Thoracic aorta (tissue), 2 donors: ENCODE measurements around the gene CGB8. TPM values are rescaled to one million over a fixed set of nuclear protein-coding genes. Genes with fewer than 3 reads are reported as not detected.
A peak's percentile ranks its signal among the peaks of the same experiment; 100 is the strongest.
"Not testable (repeated sequence)": the region's sequence is repeated elsewhere in the genome, so short reads cannot be mapped to it uniquely, and the experiment has no call there.

ENCODE experiments used
- ATAC-seq: fragments of 150-250 bp; one replicate; pipeline ENCODE4 v1.8.0; 2017; ENCODE audit warnings: low read depth; ENCODE audit not compliant: insufficient number of reproducible peaks, low FRiP score
- DNase-seq: peaks from one replicate; pipeline ENCODE4 v3.0.0-alpha.2; 2020; ENCODE audit warnings: low spot score
- H3K27ac ChIP-seq, 2 donors: fragments of 200-600 bp; sonication (generic); 1 replicate in 1 of 2; 2 replicates in 1 of 2; pipeline ENCODE4 v1.5.1; 2016; ENCODE audit warnings: mild to moderate bottlenecking in 2 of 2, moderate library complexity in 2 of 2
- H3K27me3 ChIP-seq: fragments of 200-600 bp; sonication (generic); replicated peaks from 2 replicates; pipeline ENCODE4 v1.6.0; 2016; ENCODE audit warnings: mild to moderate bottlenecking; ENCODE audit not compliant: insufficient read depth
- H3K36me3 ChIP-seq: fragments of 200-600 bp; sonication (generic); one replicate; pipeline ENCODE4 v1.5.1; 2016
- H3K4me1 ChIP-seq, 2 donors: fragments of 200-600 bp; sonication (generic); 1 replicate in 1 of 2; 2 replicates in 1 of 2; pipeline versions ENCODE4 v1.5.1 to v1.6.0; 2016; ENCODE audit warnings: low read depth in 2 of 2, mild to moderate bottlenecking in 1 of 2; ENCODE audit not compliant: control insufficient read depth in 1 of 2
- H3K4me3 ChIP-seq: fragments of 200-600 bp; sonication (generic); 2 replicates; pipeline ENCODE4 v1.5.1; 2016; ENCODE audit warnings: mild to moderate bottlenecking
- H3K9me3 ChIP-seq: fragments of 200-600 bp; sonication (generic); 2 replicates; pipeline ENCODE4 v1.5.1; 2016
- total RNA-seq, 2 donors: library from RNA; depleted of rRNA; stranded (reverse); fragments of >200 nt; gene quantifications; one replicate each; pipeline versions ENCODE4 v1.1.0 to v1.2.3, GENCODE V29; 2016
- TF ChIP-seq, protein P1 (sequence below): fragments of 200-600 bp; sonication (generic); IDR thresholded peaks from one replicate; pipeline ENCODE4 v1.5.1; 2019; ENCODE audit warnings: antibody characterized with exemption

The CGB8 gene
- total RNA-seq, 2 donors from 2014 or later = not detected

DNA sequence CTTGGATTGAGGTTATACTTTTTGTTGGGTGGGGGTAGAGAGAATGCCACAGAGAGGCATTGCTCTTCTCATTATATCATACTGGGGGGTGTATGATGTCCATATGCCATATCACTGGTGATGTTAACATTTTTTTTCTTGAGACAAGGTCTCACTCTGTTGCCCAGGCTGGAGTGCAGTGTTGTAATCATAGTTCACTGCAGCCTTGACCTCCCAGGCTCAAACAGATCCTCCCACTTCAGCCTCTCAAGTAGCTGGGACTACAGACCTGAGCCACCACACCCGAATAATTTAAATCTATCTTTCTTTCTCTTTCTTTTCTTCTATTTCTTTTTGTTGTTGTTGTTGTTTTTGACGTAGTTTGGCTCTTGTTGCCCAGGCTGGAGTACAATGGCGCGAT, 31.5 kb upstream of the CGB8 start:
- DNase-seq = no peak
- Histone ChIP-seq H3K4me3 (no peak overlapping the region), H3K27ac (no peak overlapping the region), H3K9me3 (no peaks in the 10 kb centered on the region), H3K27me3 (no peaks in the 10 kb centered on the region), H3K36me3 (no peaks in the 10 kb centered on the region), H3K4me1 (peaks cover 0 to 5% of the 10 kb centered on the region in 2 donors)
- TF ChIP-seq, protein P1, sequence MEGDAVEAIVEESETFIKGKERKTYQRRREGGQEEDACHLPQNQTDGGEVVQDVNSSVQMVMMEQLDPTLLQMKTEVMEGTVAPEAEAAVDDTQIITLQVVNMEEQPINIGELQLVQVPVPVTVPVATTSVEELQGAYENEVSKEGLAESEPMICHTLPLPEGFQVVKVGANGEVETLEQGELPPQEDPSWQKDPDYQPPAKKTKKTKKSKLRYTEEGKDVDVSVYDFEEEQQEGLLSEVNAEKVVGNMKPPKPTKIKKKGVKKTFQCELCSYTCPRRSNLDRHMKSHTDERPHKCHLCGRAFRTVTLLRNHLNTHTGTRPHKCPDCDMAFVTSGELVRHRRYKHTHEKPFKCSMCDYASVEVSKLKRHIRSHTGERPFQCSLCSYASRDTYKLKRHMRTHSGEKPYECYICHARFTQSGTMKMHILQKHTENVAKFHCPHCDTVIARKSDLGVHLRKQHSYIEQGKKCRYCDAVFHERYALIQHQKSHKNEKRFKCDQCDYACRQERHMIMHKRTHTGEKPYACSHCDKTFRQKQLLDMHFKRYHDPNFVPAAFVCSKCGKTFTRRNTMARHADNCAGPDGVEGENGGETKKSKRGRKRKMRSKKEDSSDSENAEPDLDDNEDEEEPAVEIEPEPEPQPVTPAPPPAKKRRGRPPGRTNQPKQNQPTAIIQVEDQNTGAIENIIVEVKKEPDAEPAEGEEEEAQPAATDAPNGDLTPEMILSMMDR = no peak
- ATAC-seq = no peak

GRCh38 chr19:49074869-49075268, 26.0 kb upstream of the CGB8 start:
- not testable (repeated sequence) for H3K4me3 ChIP-seq, ATAC-seq, H3K36me3 ChIP-seq, H3K27me3 ChIP-seq, H3K4me1 ChIP-seq, H3K27ac ChIP-seq, DNase-seq, H3K9me3 ChIP-seq
- TF ChIP-seq, protein P1 = peak; percentile 78

DNA sequence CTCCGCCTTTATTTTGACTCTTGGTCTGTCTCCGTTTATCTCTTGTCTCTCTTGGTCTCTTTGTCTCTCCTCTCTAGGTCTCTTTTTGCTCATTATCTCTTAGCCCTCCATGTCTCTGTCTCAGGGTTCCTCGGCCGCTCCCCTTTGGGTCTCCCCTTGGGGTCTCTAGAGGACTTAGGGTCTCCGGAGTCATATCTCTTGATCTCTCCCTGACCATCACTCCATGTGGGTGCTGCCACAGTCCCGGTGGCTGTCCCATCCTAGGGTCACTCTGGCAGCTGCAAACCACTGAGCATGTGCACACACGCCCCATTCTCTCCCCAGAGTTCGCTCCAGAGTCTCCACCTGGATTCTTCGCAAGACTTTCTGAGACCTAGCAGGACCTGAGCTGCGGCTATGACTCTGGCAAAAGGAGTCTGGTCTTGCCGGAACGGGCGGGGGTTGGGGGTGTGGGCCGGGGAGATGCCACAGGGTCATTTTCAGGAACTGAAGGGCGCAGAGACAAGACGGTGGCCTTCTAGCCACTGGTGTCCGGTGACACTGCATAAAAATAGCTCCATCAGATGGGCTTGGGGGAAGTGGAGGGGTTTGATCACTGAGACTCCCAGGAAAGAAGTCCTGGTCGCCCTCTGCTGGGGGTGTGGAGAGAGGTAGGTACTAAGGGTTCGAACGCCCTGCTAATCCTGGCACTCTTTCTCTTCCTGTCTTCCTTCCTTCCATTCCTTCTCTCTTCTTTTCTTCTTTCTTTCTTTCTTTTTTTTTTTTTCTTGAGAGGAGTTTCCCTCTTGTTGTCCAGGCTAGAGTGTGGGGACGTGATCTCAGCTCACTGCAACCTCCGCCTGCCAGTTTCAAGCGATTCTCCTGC, 24.8 kb upstream of the CGB8 start:
- no peak overlapping the region for H3K27ac ChIP-seq
- no peak overlapping the region for H3K4me3 ChIP-seq
- H3K36me3 ChIP-seq = no peaks in the 10 kb centered on the region
- H3K4me1 ChIP-seq = peaks cover 0 to 4% of the 10 kb centered on the region in 2 donors
- H3K27me3 ChIP-seq = peaks cover 6% of the 10 kb centered on the region
- no peaks in the 10 kb centered on the region for H3K9me3 ChIP-seq
- TF ChIP-seq, protein P1 = no peak
- ATAC-seq (no peak), DNase-seq (no peak)

DNA sequence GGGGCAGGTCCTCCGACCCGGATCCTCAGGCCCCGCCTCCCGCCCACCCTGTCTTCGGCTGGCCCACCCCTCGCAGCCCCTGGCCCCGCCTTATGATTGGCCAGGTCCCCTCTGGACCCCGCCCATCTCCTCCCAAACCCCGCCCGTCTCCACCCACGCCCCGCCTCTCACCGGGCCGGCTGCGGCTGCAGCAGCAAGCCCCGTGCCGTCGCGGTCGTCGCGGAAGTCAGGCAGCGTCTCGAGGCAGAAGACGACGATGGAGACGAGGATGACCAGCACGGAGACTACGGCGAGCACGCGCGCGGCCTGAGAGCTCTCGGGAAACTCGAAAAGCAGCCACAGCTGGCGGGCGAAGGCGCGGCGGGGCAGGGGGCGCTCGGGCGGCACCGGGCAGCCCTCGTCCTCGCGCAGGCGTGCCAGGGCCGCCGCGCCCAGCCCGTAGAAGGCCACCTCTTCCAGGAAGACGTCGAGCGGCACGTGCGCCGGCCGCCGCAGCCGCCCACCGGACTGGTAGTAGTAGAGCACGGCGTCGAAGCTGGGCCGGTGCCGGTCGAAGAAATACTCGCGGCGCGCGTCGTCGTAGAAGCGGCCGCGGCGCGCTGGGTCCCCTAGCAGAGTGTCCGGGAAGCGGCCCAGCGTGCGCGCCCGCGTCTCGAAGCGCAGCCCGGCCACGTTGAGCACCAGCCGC, 23.1 kb upstream of the CGB8 start:
- Histone ChIP-seq H3K36me3 (no peaks in the 10 kb centered on the region), H3K4me3 (no peak overlapping the region), H3K27ac (no peak overlapping the region), H3K4me1 (peaks cover 0 to 4% of the 10 kb centered on the region in 2 donors), H3K9me3 (no peaks in the 10 kb centered on the region), H3K27me3 (peaks cover 6% of the 10 kb centered on the region)
- TF ChIP-seq, protein P1 = no peak
- ATAC-seq (no peak), DNase-seq (no peak)

- Histone ChIP-seq H3K4me3 (no peak overlapping the region), H3K27me3 (peaks cover 6% of the 10 kb centered on the region), H3K27ac (no peak overlapping the region), H3K4me1 (peaks cover 0 to 4% of the 10 kb centered on the region in 2 donors), H3K9me3 (no peaks in the 10 kb centered on the region), H3K36me3 (no peaks in the 10 kb centered on the region)
- ATAC-seq = no peak
- DNase-seq = no peak
- TF ChIP-seq, protein P1 = no peak
Measured at GRCh38 chr19:49070416-49070815, 21.5 kb upstream of the CGB8 start.
